NCI-H1694 (cell line): ENCODE results near the gene ZBTB9.
A peak's percentile ranks its signal among the peaks of the same experiment; 100 is the strongest.

Experiments used
- DNase-seq: peaks from one replicate; lab custom pipeline; 2025; lab: John Stamatoyannopoulos, UW

The ZBTB9 gene, protein sequence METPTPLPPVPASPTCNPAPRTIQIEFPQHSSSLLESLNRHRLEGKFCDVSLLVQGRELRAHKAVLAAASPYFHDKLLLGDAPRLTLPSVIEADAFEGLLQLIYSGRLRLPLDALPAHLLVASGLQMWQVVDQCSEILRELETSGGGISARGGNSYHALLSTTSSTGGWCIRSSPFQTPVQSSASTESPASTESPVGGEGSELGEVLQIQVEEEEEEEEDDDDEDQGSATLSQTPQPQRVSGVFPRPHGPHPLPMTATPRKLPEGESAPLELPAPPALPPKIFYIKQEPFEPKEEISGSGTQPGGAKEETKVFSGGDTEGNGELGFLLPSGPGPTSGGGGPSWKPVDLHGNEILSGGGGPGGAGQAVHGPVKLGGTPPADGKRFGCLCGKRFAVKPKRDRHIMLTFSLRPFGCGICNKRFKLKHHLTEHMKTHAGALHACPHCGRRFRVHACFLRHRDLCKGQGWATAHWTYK

DNA sequence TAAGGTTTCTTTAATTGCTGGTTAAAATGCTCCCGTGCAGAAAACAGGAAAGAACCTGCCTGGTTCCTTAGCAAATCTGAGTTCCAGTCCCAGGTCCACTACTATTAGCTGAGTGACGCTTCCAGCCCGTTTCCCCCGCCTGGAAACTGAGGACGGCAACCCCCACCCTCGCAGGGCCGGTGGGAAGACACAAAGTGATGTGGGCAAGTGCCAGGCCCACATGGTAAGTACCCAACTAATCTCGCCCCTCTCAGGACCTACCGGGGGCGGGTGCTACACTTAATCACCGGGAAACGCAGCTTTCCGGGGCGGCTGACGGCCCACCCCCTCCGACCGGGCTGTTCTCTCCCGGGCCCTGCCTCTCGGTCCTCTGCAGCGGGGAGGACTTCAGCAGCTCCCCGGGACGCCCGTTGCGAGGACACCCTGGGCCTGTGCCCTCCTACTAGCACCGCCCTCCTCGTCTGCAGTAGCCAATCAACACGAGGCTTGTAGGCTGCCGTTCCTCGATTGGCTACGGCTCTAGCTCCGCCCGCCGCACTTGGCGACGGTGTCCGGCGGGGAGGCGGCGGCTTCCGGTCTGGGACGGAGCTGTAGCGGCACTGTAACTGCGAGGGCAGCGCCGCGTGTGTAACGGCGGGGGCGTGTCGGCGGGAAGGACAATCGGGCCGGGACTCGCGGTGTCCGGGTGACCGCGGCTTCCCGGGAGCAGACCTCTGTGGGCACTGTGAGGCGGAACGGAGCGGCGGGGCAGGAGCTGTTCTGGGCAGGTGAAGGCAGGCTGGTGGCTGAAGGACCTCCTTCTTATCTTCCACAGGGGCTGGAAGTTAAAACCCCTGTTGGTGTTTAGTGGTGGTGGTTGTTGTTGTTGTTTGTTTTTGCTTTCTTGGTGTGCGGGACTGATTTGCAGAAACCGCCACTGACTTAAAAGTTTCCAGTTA, at the start of gene ZBTB9:
ZBTB9 (plus strand) TSS at position 568 of the 938 bp plus-strand sequence. CDS start 525 bp downstream, outside the sequence.
- DNase-seq: peak; percentile 80

GRCh38 chr6:33404884-33405283, 49.5 kb upstream of the ZBTB9 start:
- no peak for DNase-seq

- no peak for DNase-seq
Measured at GRCh38 chr6:33405386-33405940, 48.9 kb upstream of the ZBTB9 start.

DNA sequence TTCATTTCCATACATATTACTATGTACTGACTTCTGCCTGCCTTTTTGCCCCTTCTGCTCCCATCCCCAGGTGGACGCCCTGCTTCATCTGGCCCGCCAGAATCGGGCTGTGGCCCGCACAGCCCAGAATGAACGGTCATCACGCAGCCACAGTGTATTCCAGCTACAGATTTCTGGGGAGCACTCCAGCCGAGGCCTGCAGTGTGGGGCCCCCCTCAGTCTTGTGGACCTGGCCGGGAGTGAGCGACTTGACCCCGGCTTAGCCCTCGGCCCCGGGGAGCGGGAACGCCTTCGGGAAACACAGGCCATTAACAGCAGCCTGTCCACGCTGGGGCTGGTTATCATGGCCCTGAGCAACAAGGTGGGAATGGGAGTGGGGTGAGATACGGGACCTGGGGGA, 48.2 kb upstream of the ZBTB9 start:
- DNase-seq: no peak

DNA sequence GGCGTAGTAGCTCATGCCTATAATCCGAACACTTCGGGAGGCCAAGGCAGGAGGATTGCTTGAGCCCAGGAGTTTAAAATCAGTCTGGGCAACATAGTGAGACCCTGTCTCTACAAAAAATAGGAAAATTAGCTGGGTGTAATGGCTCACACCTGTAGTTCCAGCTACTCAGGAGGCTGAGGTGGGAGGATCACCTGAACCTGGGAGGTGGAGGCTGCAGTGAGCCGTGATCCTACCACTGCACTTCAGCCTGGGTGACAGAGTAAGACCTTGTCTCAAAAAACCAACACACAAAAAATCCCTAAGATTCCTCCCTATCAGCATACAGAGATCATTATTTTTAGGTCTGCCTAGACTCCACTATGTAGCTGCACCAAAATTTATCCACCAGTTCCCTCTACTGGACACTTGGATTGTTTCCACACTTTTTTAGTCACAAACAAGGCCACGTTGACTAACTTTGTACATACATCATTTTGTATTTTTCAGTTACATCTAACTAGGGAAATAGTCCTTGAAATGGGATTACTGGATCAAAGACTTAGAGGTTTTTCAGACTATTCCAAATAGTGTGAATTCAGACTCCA, 47.2 kb upstream of the ZBTB9 start:
- no peak for DNase-seq

GRCh38 chr6:33410050-33410710, 44.2 kb upstream of the ZBTB9 start:
- peak; percentile 93 for DNase-seq

GRCh38 chr6:33410711-33411631, 43.4 kb upstream of the ZBTB9 start, which contains the start of gene PHF1:
PHF1 (plus strand) TSS chr6:33411014; CDS start chr6:33412264, 1,250 bp downstream.
- DNase-seq: no peak

DNA sequence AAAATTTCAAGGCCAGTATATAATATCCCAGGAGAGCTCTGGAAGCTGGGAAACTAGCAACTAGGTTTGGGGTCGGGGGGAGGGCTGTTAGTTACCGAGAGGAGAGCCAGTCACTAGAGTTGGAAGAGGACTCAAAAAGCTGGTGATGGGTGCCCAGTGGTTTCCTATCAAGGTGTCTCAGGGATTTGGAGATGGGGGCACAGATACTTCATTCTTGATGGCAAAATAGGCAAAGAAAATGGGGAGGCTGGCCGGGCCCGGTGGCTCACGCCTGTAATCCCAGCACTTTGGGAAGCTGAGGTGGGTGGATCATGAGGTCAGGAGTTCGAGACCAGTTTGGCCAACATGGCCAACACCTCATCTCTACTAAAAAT, 42.8 kb upstream of the ZBTB9 start:
- no peak for DNase-seq

- no peak for DNase-seq
Measured at GRCh38 chr6:33412140-33413009, 42.0 kb upstream of the ZBTB9 start.

- no peak for DNase-seq
Measured at GRCh38 chr6:33413241-33414120, 40.9 kb upstream of the ZBTB9 start.

DNA sequence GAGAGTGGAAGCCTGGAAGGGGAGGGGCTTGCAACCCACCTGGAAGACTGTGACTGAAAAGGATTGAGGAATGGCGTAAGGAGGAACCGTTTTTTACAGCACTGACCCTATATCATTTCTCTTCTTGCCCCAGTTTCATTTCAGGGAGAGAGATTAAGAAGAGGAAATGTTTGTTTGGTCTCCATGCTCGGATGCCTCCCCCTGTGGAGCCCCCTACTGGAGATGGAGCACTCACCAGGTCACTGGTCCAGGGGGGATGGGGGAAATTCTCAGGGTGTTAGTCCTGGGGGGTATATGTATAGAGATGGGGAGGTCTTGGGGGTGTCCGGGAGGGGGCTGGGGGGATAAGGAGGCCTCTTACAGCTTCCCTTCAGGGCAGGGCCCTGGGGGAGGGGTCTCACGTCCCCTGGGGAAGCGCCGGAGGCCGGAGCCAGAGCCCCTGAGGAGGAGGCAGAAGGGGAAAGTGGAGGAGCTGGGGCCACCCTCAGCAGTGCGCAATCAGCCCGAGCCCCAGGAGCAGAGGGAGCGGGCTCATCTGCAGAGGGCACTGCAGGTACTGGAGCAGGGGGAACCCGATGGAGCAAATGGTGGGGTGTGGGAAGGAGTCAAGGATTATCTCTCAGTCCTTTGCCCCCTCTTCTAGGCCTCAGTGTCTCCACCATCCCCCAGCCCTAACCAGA, 39.6 kb upstream of the ZBTB9 start:
- no peak for DNase-seq

- DNase-seq: no peak
Measured at GRCh38 chr6:33415831-33416230, 38.5 kb upstream of the ZBTB9 start.

- DNase-seq: no peak
Measured at GRCh38 chr6:33416386-33417127, 37.8 kb upstream of the ZBTB9 start.

DNA sequence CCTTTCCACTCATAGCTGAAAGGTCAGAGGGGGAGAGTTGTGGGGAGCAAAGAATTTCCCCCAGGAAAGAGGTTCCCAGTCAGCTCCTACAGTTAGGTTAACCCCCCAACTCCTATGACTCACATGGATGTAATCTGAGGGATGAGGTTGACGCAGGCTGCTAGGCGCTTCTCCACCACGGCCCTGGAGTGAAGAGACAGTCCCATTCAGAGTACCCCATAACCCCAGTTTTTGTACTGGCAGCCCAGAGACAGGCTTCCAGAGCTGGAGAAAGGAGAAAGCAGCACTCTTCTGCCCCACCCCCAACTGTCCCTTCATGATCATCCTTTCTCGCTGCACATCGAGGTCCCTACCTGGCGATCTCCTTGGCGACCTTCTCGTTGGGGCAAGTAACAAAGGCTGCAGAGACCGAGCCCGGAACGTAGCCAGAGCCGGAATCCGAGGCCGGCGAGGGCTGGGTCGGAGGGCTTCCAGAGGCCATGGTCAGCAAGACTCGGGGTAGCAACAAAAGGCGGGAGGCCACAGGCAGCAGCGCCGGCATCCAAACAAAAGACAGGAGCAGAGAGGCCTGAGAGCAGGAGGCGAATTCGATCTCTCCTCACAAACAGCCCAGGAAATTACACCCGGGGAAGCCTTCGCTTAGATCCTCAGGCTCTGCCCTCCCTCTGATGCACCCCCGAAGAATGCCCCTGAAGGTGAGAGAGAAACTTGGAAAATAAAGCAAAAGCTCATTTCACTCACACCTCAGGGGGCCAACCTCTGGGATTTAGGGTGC, 37.1 kb upstream of the ZBTB9 start:
- no peak for DNase-seq

DNA sequence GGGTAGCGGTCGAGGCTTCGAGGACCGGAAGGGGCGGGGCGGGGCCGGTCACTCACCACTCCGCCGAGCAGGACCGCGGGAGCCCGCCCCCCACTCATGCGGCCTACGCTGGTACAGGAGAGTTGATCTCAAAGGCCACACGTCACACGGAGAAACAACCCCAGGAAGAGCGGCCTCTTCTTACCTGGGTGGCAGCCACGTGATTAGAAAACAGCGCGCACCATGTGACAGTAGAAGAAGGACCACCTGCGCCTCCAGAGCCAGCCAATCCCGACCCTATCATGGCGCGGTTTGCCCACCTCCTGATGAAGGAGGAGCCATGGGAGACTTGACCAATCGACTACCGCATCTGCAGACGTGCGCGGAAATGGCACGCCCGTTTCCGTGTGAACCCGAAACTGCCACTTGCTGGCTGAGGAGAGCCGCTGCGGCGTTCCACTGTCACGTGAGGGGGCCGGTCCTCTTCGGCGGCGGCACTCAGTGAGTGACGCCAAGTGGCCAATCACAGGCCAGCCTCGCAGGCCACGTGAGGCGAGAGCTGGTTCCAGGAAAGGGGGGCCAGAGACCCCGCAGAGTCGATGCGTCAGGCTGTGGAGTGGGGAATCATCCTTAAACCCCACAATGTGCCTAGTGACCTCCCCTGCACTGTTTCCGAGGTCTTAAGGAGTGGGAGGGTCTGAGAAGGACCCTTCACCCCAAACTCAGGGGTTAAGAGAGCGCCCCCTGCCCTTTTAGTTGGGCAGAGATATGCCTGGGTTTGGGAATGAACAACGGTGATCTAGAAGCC, 36.3 kb upstream of the ZBTB9 start, which contains the start of gene CUTA:
CUTA (minus strand) TSS at position 205 of the 787 bp plus-strand sequence; CDS start at position 98, 107 bp downstream.
- DNase-seq: peak; percentile 96
